Testis (tissue), 3 donors: ENCODE results near the gene KCNQ1. TPM values are rescaled to one million over a fixed set of nuclear protein-coding genes. Genes with fewer than 3 reads are reported as not detected.

ENCODE experiments used
- DNase-seq: peaks from one replicate; pipeline ENCODE4 v3.0.0-alpha.2; 2019
- H3K27ac ChIP-seq, 2 donors: fragments of 200-600 bp; sonication (generic); one replicate each; pipeline ENCODE4 v1.5.1; 2019
- H3K27me3 ChIP-seq: fragments of 200-600 bp; sonication (generic); one replicate; pipeline ENCODE4 v1.5.1; 2019
- H3K36me3 ChIP-seq: fragments of 200-600 bp; sonication (generic); one replicate; pipeline ENCODE4 v1.5.1; 2017; ENCODE audit warnings: low read depth; ENCODE audit errors: missing control alignments
- H3K4me1 ChIP-seq: fragments of 200-600 bp; sonication (generic); one replicate; pipeline ENCODE4 v1.5.1; 2019
- H3K4me3 ChIP-seq, 2 donors: fragments of 200-600 bp; sonication (generic); one replicate each; pipeline ENCODE4 v1.5.1; 2017 to 2019
- H3K9me3 ChIP-seq: fragments of 200-600 bp; sonication (generic); one replicate; pipeline ENCODE4 v1.5.1; 2017
- POLR2A ChIP-seq: fragments of 450-650 bp; IDR thresholded peaks from one replicate; pipeline ENCODE4 v1.6.1; 2017; ENCODE audit warnings: antibody characterized with exemption, mild to moderate bottlenecking, moderate library complexity
- WGBS, 2 donors: methylation state at CpG; one replicate each; pipeline ENCODE4 v1.1.5; 2018; 5-methylcytosine and 5-hydroxymethylcytosine counted together
- intact Hi-C: fragments of 100-400 bp; cut with DNase I; formaldehyde crosslinking; loops from one replicate; pipeline ENCODE4 v1.15.1; 2023; ENCODE audit warnings: low total_unique reads
- polyA plus RNA-seq: library from polyadenylated mRNA; stranded (reverse); fragments of 350-450 nt; fragmentation: Illumina TruSeq; extraction: RNeasy Lipid Tissue Mini Kit (QIAGEN cat#74804); gene quantifications from one replicate; pipeline ENCODE4 v1.2.3, GENCODE V29; 2014; ENCODE audit warnings: low read depth, low replicate concordance; ENCODE audit not compliant: insufficient read depth
- total RNA-seq, 2 donors: library from RNA; depleted of rRNA; stranded (reverse); fragments of >200 nt; gene quantifications; one replicate each; pipeline ENCODE4 v1.2.3, GENCODE V29; 2016
- TF ChIP-seq, protein P1 (sequence below), 3 experiments: fragments of 450-650 bp in 2 of 3; fragments of 200-600 bp in 1 of 3; sonication (generic) in 1 of 3; IDR thresholded peaks; one replicate each; pipeline ENCODE4 v1.5.1; 2016 to 2019; ENCODE audit warnings: antibody characterized with exemption in 3 of 3, mild to moderate bottlenecking in 2 of 3, moderate library complexity in 1 of 3

Gene KCNQ1
- total and polyA plus RNA-seq, 3 donors from 2014 or later, result 6.0 to 24.2 (median 12.8) TPM

- 93 to 94% methylated on average over 20 to 24 of the region's 24 CpGs for WGBS, 2 donors
- DNase-seq, result no peak
- no peak overlapping the region for H3K27ac ChIP-seq
Observed at GRCh38 chr11:2751523-2752203, 306.9 kb downstream of the KCNQ1 start.

GRCh38 chr11:2752204-2752770 lies 307.5 kb downstream of the KCNQ1 start:
- no peak for TF ChIP-seq POLR2A
- TF ChIP-seq, protein P1, sequence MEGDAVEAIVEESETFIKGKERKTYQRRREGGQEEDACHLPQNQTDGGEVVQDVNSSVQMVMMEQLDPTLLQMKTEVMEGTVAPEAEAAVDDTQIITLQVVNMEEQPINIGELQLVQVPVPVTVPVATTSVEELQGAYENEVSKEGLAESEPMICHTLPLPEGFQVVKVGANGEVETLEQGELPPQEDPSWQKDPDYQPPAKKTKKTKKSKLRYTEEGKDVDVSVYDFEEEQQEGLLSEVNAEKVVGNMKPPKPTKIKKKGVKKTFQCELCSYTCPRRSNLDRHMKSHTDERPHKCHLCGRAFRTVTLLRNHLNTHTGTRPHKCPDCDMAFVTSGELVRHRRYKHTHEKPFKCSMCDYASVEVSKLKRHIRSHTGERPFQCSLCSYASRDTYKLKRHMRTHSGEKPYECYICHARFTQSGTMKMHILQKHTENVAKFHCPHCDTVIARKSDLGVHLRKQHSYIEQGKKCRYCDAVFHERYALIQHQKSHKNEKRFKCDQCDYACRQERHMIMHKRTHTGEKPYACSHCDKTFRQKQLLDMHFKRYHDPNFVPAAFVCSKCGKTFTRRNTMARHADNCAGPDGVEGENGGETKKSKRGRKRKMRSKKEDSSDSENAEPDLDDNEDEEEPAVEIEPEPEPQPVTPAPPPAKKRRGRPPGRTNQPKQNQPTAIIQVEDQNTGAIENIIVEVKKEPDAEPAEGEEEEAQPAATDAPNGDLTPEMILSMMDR (IDR thresholded peaks at IDR 0.05), result no peak
- DNase-seq, result no peak
- no peaks in the 10 kb centered on the region for H3K9me3 ChIP-seq
- 96 to 99% methylated on average over 10 to 12 of the region's 12 CpGs for WGBS, 2 donors
- no peaks in the 10 kb centered on the region for H3K27me3 ChIP-seq
- intact Hi-C loops, result no loop called here
- no peaks in the 10 kb centered on the region for H3K36me3 ChIP-seq
- no peak overlapping the region for H3K4me3 ChIP-seq
- no peak overlapping the region for H3K27ac ChIP-seq
- H3K4me1 ChIP-seq, result no peaks in the 10 kb centered on the region

More at GRCh38 chr11:2751523-2752203, 306.9 kb downstream of the KCNQ1 start:
- Histone ChIP-seq H3K4me3 (no peak overlapping the region), H3K9me3 (no peaks in the 10 kb centered on the region), H3K4me1 (no peaks in the 10 kb centered on the region), H3K27me3 (no peaks in the 10 kb centered on the region), H3K36me3 (no peaks in the 10 kb centered on the region)
- intact Hi-C loops, result no loop called here
- TF ChIP-seq, protein P1 (IDR thresholded peaks at IDR 0.05), result no peak
- TF ChIP-seq POLR2A, result no peak

DNA sequence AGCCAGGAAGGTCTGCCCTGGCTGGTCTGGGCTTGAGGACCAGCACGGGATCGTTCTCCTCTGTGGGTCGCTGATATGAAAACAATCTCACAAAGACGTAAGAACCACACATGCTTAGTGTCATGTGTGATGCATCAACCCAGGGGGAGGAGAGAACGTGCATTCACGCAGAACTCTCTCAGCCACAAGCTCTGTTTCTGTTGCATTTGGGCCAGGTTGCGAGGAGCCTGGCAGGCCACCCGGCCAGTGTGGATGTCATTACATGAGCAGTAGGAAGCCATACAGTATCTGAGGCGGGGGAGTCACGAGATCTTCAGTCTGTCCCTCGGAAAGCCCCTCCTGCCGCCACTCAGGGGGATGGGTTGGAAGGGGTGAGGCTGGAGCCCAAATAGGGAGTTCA lies 308.1 kb downstream of the KCNQ1 start:
- no peaks in the 10 kb centered on the region for H3K36me3 ChIP-seq
- no peak overlapping the region for H3K27ac ChIP-seq
- H3K9me3 ChIP-seq, result no peaks in the 10 kb centered on the region
- WGBS, 2 donors, result 91 to 93% methylated on average over 12 of the region's 12 CpGs
- no peaks in the 10 kb centered on the region for H3K27me3 ChIP-seq
- DNase-seq, result no peak
- no peak for TF ChIP-seq POLR2A
- TF ChIP-seq, protein P1 (IDR thresholded peaks at IDR 0.05), result no peak
- H3K4me3 ChIP-seq, result no peak overlapping the region
- H3K4me1 ChIP-seq, result no peaks in the 10 kb centered on the region
- intact Hi-C loops, result no loop called here

DNA sequence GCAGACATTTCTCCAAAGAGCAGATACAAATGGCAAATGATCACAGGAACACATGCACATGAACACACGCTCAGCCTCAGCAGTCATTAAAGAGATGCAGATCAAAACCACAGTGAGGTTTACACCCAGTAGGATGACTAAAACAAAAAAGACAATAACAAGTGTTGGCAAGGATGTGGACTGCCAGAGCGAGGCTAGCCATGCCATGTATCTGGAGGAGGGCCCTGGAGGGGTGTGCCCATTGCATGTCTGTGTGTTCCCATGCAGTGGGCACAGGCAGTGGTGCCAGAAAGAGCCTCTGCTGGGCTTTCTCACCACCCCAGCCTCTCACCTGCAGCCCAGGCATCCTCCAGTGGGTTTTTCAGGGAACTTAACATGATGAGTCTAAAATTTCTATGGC lies 309.2 kb downstream of the KCNQ1 start:
- intact Hi-C loops, result no loop called here
- 91 to 98% methylated on average over 2 of the region's 2 CpGs for WGBS, 2 donors

More for the DNA sequence above, 309.2 kb downstream of the KCNQ1 start:
- Histone ChIP-seq H3K4me1 (no peaks in the 10 kb centered on the region), H3K27ac (no peak overlapping the region), H3K9me3 (no peaks in the 10 kb centered on the region), H3K4me3 (no peak overlapping the region), H3K36me3 (no peaks in the 10 kb centered on the region), H3K27me3 (no peaks in the 10 kb centered on the region)
- TF ChIP-seq, protein P1 (IDR thresholded peaks at IDR 0.05), result no peak
- TF ChIP-seq POLR2A, result no peak
- DNase-seq, result no peak
